GM12873 (cell line): ENCODE results near the gene ERVMER34-1.

ENCODE experiments used
- TF ChIP-seq, protein P1 (sequence below): IDR thresholded peaks from 2 replicates; pipeline ENCODE4 v1.5.1; 2012; ENCODE audit warnings: low read depth, mild to moderate bottlenecking, moderate library complexity, low read length, control low read depth; ENCODE audit not compliant: insufficient read depth; ENCODE audit errors: missing control alignments

ERVMER34-1 gene

DNA sequence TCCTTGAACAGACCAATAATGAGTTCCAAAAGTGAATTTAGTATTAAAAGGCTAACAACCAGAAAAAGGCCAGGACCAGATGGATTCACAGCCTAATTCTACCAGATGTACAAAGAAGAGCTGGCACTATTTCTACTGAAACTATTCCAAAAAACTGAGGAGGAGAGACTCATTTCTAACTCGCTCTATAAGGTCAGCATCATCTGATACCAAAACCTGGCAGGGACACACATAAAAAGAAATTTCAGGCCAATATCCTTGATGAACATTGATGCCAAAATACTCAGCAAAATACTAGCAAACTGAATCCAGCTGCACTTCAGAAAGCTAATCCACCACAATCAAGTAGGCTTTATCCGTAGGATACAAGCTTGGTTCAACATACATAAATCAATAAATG lies 56.3 kb downstream of the ERVMER34-1 start:
- TF ChIP-seq, protein P1, sequence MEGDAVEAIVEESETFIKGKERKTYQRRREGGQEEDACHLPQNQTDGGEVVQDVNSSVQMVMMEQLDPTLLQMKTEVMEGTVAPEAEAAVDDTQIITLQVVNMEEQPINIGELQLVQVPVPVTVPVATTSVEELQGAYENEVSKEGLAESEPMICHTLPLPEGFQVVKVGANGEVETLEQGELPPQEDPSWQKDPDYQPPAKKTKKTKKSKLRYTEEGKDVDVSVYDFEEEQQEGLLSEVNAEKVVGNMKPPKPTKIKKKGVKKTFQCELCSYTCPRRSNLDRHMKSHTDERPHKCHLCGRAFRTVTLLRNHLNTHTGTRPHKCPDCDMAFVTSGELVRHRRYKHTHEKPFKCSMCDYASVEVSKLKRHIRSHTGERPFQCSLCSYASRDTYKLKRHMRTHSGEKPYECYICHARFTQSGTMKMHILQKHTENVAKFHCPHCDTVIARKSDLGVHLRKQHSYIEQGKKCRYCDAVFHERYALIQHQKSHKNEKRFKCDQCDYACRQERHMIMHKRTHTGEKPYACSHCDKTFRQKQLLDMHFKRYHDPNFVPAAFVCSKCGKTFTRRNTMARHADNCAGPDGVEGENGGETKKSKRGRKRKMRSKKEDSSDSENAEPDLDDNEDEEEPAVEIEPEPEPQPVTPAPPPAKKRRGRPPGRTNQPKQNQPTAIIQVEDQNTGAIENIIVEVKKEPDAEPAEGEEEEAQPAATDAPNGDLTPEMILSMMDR, result no peak

DNA sequence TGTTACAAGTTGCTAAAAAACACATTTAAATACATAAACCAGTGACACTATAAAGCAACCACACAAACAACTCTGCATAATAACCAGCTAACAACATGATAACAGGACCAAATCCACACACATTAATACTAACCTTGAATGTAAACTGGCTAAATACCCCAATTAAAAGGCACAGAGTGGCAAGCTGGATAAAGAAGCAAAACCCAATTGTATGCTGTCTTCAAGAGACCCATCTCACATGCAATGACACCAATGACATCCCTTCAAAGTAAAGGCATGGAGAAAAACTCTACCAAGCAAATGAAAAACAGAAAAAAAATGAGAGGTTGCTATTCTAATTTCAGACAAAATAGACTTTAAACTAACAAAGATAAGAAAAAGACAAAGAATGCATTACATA lies 57.7 kb downstream of the ERVMER34-1 start:
- TF ChIP-seq, protein P1, result no peak
